Peyer's patch (tissue), 4 donors: ENCODE results near the gene MAST1. TPM values are rescaled to one million over a fixed set of nuclear protein-coding genes. Genes with fewer than 3 reads are reported as not detected.
"Not testable (repeated sequence)": the region's sequence is repeated elsewhere in the genome, so short reads cannot be mapped to it uniquely, and the experiment has no call there.

Source experiments
- DNase-seq, 3 donors: peaks; one replicate each; pipeline ENCODE4 v3.0.0-alpha.2; 2017 to 2019
- H3K27ac ChIP-seq, 4 donors: fragments of 200-600 bp; sonication (generic); one replicate each; pipeline ENCODE4 v1.5.1; 2016 to 2019
- H3K27me3 ChIP-seq, 2 donors: fragments of 200-600 bp; sonication (generic); one replicate each; pipeline ENCODE4 v1.5.1; 2019
- H3K36me3 ChIP-seq, 3 donors: fragments of 200-600 bp; sonication (generic); one replicate each; pipeline ENCODE4 v1.5.1; 2016 to 2019
- H3K4me1 ChIP-seq, 4 donors: fragments of 200-600 bp; sonication (generic); one replicate each; pipeline ENCODE4 v1.5.1; 2016 to 2019
- H3K4me3 ChIP-seq, 4 donors: fragments of 200-600 bp; sonication (generic); 1 replicate in 3 of 4; 2 replicates in 1 of 4; pipeline ENCODE4 v1.5.1; 2016 to 2019; ENCODE audit warnings: mild to moderate bottlenecking in 1 of 4
- H3K9me3 ChIP-seq, 4 donors: fragments of 200-600 bp; sonication (generic); one replicate each; pipeline ENCODE4 v1.5.1; 2016 to 2019; ENCODE audit warnings: mild to moderate bottlenecking in 1 of 4
- CTCF ChIP-seq, 6 experiments: fragments of 450-650 bp in 4 of 6; fragments of 200-600 bp in 2 of 6; sonication (generic) in 1 of 6; IDR thresholded peaks; one replicate each; pipeline ENCODE4 v1.5.1; 2017 to 2019; ENCODE audit warnings: antibody characterized with exemption in 6 of 6, mild to moderate bottlenecking in 3 of 6, moderate library complexity in 1 of 6
- POLR2A ChIP-seq, 2 donors: fragments of 450-650 bp; IDR thresholded peaks; one replicate each; pipeline ENCODE4 v1.5.1; 2017; ENCODE audit warnings: antibody characterized with exemption in 2 of 2, mild to moderate bottlenecking in 2 of 2, moderate library complexity in 2 of 2
- total RNA-seq, 4 donors: library from RNA; depleted of rRNA; stranded (reverse); fragments of >200 nt; gene quantifications; one replicate each; pipeline ENCODE4 v1.1.0, GENCODE V29; 2016

The MAST1 gene
- total RNA-seq, 4 donors from 2014 or later, result 0.27 TPM; not detected in 3

- Histone ChIP-seq H3K27me3 (no peaks in the 10 kb centered on the region), H3K27ac (no peak overlapping the region), H3K9me3 (no peaks in the 10 kb centered on the region), H3K4me1 (no peaks in the 10 kb centered on the region), H3K4me3 (no peak overlapping the region), H3K36me3 (peaks cover 0 to 4% (median 0%) of the 10 kb centered on the region in 3 donors)
- no peak for DNase-seq
- TF ChIP-seq CTCF (IDR thresholded peaks at IDR 0.05), result no peak
- TF ChIP-seq POLR2A (IDR thresholded peaks at IDR 0.05), result no peak
Observed at GRCh38 chr19:12815088-12815487, 23.2 kb upstream of the MAST1 start.

GRCh38 chr19:12817188-12817587 is 21.1 kb upstream of the MAST1 start:
- DNase-seq, H3K4me3 ChIP-seq, H3K4me1 ChIP-seq, H3K9me3 ChIP-seq, H3K27ac ChIP-seq, H3K36me3 ChIP-seq, H3K27me3 ChIP-seq: not testable (repeated sequence)

GRCh38 chr19:12817810-12818209 is 20.5 kb upstream of the MAST1 start:
- not testable (repeated sequence) for H3K27me3 ChIP-seq, DNase-seq, H3K9me3 ChIP-seq, H3K4me3 ChIP-seq, H3K27ac ChIP-seq, H3K36me3 ChIP-seq, H3K4me1 ChIP-seq

GRCh38 chr19:12821761-12822160 is 16.6 kb upstream of the MAST1 start:
- H3K4me1 ChIP-seq, result peaks cover 0 to 6% (median 2%) of the 10 kb centered on the region in 4 donors
- no peak overlapping the region for H3K27ac ChIP-seq
- no peak overlapping the region for H3K4me3 ChIP-seq
- H3K27me3 ChIP-seq, result peaks cover 0 to 7% of the 10 kb centered on the region in 2 donors
- DNase-seq, result no peak
- TF ChIP-seq CTCF (IDR thresholded peaks at IDR 0.05) (no peak), POLR2A (IDR thresholded peaks at IDR 0.05) (no peak)
- H3K36me3 ChIP-seq, result no peaks in the 10 kb centered on the region
- no peaks in the 10 kb centered on the region for H3K9me3 ChIP-seq

- DNase-seq, result no peak
- Histone ChIP-seq H3K9me3 (no peaks in the 10 kb centered on the region), H3K36me3 (no peaks in the 10 kb centered on the region), H3K4me3 (no peak overlapping the region), H3K27ac (no peak overlapping the region), H3K4me1 (peaks cover 0 to 12% (median 2%) of the 10 kb centered on the region in 4 donors), H3K27me3 (peaks cover 0 to 10% of the 10 kb centered on the region in 2 donors)
- TF ChIP-seq CTCF (IDR thresholded peaks at IDR 0.05) (peak in 2 of 6 experiments; percentile 22 to 25), POLR2A (IDR thresholded peaks at IDR 0.05) (no peak)
Observed at GRCh38 chr19:12825254-12826131, 12.8 kb upstream of the MAST1 start.

- Histone ChIP-seq H3K9me3 (peaks cover 0 to 3% (median 0%) of the 10 kb centered on the region in 4 donors), H3K27me3 (peaks cover 0 to 25% of the 10 kb centered on the region in 2 donors), H3K4me1 (peaks cover 0 to 23% (median 2%) of the 10 kb centered on the region in 4 donors), H3K27ac (no peak overlapping the region), H3K36me3 (no peaks in the 10 kb centered on the region), H3K4me3 (peak overlapping the region in 2 of 4 donors; percentile 17 to 32)
- peak in 2 of 3 donors; percentile 76 to 81 for DNase-seq
- TF ChIP-seq CTCF (IDR thresholded peaks at IDR 0.05), result peak in 1 of 6 experiments; percentile 3
- no peak for TF ChIP-seq POLR2A (IDR thresholded peaks at IDR 0.05)
Observed at GRCh38 chr19:12828494-12828893, 9.8 kb upstream of the MAST1 start.
